ENCODE measurements around the gene TUFT1.

- TF ChIP-seq CTCF (IDR thresholded peaks at IDR 0.05) (no peak), POLR2A (IDR thresholded peaks at IDR 0.05) (no peak)
These were observed 40.2 kb upstream of the TUFT1 start for GRCh38 chr1:151499930-151500329.
